GM19324 (cell line): ENCODE results near the gene ARL3.

Source experiments
- ATAC-seq: cut with Tn5 transposase; IDR thresholded peaks from one replicate; pipeline ENCODE4 v1.9.1; 2021; ENCODE audit warnings: mild to moderate bottlenecking, moderate library complexity; ENCODE audit not compliant: unreplicated experiment, low FRiP score

The ARL3 gene

DNA sequence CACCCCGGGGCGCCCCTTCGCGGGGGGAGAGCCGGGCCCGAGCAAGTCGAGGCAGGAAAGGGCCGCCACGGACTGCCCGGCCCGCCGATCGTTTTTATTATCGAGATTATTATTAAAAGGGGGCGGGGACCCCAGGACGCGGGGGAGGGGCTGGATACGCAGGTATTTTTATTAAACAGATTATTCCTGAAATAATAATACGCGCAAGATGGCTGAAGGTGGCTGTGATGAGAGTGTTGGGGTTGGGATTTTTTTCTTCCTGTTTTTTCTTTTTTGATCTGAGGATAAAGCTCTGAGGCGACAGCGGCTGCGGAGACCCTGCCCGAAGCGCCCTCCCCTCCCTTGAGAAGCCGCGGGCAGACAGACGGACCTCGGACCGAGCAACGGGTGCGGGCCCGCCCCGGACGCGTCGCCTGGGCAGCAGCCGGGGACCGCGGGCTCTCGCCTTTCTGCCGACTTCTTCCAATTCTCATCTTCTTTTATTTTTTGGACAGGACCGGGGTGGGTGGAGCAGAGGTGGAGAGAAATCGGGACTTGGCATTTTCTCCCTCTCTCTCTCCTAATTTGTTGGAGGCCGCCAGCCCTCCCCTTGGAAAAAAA is 71.4 kb downstream of the ARL3 start:
- ATAC-seq: no peak

GRCh38 chr10:102641880-102642735 is 72.1 kb downstream of the ARL3 start:
- ATAC-seq: peak; percentile 57

- ATAC-seq: no peak
These were observed 72.8 kb downstream of the ARL3 start for GRCh38 chr10:102641402-102641801.

DNA sequence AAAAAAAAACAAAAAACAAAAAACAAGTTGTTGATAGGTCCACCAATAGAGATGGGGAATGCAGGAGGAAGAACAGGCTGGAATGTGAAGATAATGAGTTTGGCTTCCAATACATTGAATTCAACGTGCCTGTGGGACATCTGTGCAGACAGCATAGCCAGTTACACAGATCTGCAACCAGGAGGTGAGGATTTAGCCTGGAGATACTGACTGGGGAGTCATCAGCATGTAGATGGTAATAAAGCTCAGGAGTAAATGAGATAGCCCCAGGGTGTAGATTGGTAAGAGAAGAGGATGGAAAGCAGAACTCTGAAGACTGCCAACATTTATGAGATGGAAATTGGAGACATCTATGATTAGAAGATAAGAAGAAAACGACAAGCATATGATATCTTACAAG is 74.7 kb downstream of the ARL3 start:
- ATAC-seq: no peak

DNA sequence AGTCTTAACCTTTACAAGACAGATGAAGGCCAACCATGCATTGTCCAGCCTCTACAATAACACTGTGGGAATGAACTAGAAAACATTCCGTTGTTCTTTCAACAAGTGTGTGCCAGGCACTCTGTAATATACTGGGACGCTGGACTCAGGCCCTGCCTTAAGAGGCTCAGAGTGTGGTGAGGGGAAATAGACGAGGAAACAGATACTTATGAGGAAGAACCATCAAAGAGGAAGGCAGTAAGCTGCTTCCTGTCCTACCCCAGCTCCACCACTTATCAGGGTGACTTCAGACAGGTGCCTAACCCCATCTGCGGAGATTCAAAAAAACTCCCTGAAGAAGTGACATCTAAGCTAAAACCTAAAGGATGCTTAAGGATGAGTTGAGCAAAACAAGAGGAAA is 78.8 kb downstream of the ARL3 start:
- ATAC-seq: no peak

- no peak for ATAC-seq
These were observed 79.5 kb downstream of the ARL3 start for GRCh38 chr10:102634686-102635085.

DNA sequence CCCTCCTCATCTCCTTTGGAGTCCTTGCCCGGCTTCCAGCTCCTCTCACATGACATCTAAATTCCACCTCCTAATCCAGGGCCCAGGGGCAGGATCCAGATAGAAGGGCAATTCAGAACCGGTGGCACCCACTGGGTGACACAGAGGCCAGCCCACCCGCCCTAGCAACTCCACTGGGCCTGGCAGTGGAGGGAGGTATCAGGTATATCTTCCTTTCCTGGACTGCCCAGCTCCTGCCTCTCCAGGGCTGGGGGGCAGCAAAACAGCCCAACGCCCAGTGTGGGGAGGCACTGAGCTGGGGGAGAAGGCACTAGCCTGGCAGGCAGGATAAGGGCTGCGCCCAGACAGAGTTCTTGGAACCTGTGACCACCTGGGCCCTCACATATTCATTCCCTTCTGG is 80.3 kb downstream of the ARL3 start:
- ATAC-seq: no peak

- no peak for ATAC-seq
These were observed 80.9 kb downstream of the ARL3 start for GRCh38 chr10:102633287-102633686.

- ATAC-seq: no peak
These were observed 81.6 kb downstream of the ARL3 start for GRCh38 chr10:102632394-102633111.

- ATAC-seq: no peak
These were observed 82.4 kb downstream of the ARL3 start for GRCh38 chr10:102631525-102632393.

GRCh38 chr10:102630663-102631062 is 83.5 kb downstream of the ARL3 start:
- no peak for ATAC-seq

DNA sequence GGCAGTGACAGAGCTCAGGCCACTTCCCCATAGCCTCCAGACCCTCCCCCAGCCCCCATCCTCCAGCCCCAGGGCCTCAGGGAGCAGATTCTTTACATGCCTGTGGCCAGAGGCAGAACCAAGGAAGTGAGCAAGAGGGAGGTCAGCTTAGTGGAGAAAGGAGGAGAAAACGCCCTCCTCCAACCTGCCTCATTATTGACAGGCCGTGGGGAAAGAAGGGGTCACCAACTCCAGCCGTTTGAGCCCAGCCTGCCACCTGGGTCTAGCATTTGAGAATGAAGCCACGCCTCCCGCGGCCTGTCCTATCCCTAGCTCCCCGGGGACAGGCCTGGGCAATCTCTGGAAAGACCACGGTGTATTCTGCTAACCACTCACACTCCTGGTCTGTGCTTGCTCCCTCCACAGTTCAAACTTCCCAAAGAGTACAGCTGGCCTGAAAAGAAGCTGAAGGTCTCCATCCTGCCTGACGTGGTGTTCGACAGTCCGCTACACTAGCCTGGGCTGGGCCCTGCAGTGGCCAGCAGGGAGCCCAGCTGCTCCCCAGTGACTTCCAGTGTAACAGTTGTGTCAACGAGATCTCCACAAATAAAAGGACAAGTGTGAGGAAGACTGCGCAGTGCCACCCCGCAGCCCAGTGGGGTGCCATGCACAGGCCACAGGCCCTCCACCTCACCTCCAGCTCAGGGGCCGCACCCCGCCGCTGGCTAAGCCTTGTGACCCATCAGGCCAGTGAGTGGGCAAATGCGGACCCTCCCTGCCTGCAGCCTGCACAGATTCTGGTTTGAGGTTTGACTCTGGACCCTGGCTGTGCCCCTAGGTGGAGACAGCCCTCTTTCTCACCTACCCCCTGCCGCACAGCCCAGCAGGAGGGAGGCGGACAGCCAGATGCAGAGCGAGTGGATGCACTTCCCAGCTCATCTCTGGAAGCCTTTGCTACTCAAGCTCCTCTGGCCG is 84.3 kb downstream of the ARL3 start:
- no peak for ATAC-seq

- ATAC-seq: no peak
These were observed 85.7 kb downstream of the ARL3 start for GRCh38 chr10:102628451-102628911.

DNA sequence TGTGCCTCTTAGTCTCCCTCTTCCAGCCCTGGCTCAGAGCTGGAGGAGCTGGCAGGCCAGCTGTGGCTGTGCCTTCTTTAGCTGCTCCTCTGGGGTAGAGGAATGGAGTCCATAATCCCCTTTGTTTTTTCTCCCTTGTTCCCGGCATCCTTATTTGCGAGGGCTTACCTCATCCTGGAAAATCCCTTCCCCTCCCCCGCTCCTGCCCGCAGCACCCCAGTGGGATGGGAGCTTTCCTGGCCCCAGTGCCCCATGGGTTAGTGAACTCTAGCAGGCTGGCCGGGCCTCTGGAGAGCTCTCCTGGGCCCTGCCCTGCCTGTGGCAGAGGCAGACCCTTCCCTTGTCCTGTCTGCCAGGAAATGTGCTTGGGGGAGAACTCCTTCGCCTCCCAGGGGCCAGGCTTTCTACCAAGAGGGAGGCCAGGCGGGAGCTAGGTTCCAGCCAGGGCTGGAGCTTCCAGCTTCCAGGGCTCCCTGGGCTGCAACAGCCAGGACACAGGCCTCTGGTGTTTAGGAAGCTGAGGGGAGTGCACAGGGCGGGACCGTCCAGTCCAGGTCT is 86.4 kb downstream of the ARL3 start:
- ATAC-seq: no peak

GRCh38 chr10:102627291-102627735 is 86.9 kb downstream of the ARL3 start:
- ATAC-seq: no peak

- no peak for ATAC-seq
These were observed 88.0 kb downstream of the ARL3 start for GRCh38 chr10:102626026-102626685.

GRCh38 chr10:102624751-102625645 is 89.2 kb downstream of the ARL3 start:
- no peak for ATAC-seq
